Fibroblast of lung (primary cell): ENCODE data around the gene KRT33A. TPM values are rescaled to one million over a fixed set of nuclear protein-coding genes. Genes with fewer than 3 reads are reported as not detected.

Experiments
- DNase-seq, 2 donors: peaks; one replicate each; pipeline versions ENCODE4 v3.0.0 to v3.0.0-alpha.2; 2010; ENCODE audit warnings: low read depth in 2 of 2
- H2AFZ ChIP-seq: 2 replicates; pipeline ENCODE4 v1.5.1; 2012; ENCODE audit warnings: low read length, control low read depth, inconsistent platforms
- H3K27ac ChIP-seq: 2 replicates; pipeline ENCODE4 v1.5.1; 2011; ENCODE audit warnings: low read length, control low read depth; ENCODE audit not compliant: insufficient read depth
- H3K27me3 ChIP-seq: 2 replicates; pipeline ENCODE4 v1.5.1; 2011; ENCODE audit warnings: mild to moderate bottlenecking, low read length; ENCODE audit not compliant: control insufficient read depth, insufficient read depth
- H3K36me3 ChIP-seq: 2 replicates; pipeline ENCODE4 v1.5.1; 2011; ENCODE audit warnings: low read length; ENCODE audit not compliant: control insufficient read depth, insufficient read depth
- H3K4me1 ChIP-seq: 2 replicates; pipeline ENCODE4 v1.5.1; 2011; ENCODE audit warnings: low read length; ENCODE audit not compliant: control insufficient read depth, insufficient read depth; ENCODE audit errors: extremely low read depth
- H3K4me2 ChIP-seq: 2 replicates; pipeline ENCODE4 v1.5.1; 2011; ENCODE audit warnings: low read length, control low read depth; ENCODE audit not compliant: insufficient read depth; ENCODE audit errors: extremely low read depth
- H3K4me3 ChIP-seq, 4 experiments: fragments of 200-600 bp in 1 of 4; sonication (generic) in 1 of 4; replicated peaks in 1 of 4; 2 replicates each; pipeline ENCODE4 v1.5.1; 2011 to 2016; ENCODE audit warnings: low read length in 4 of 4, low read depth in 3 of 4, mild to moderate bottlenecking in 3 of 4, control low read depth in 2 of 4, inconsistent platforms in 1 of 4, mixed read lengths in 1 of 4; ENCODE audit not compliant: insufficient read depth in 1 of 4; ENCODE audit errors: control extremely low read depth in 1 of 4
- H3K79me2 ChIP-seq: 2 replicates; pipeline ENCODE4 v1.5.1; 2012; ENCODE audit warnings: mild to moderate bottlenecking, low read length, inconsistent platforms; ENCODE audit not compliant: control insufficient read depth, insufficient read depth
- H3K9ac ChIP-seq: 2 replicates; pipeline ENCODE4 v1.5.1; 2011; ENCODE audit warnings: mild to moderate bottlenecking, low read length, control low read depth; ENCODE audit not compliant: insufficient read depth
- H3K9me3 ChIP-seq: 2 replicates; pipeline ENCODE4 v1.5.1; 2012; ENCODE audit warnings: low read depth, low read length; ENCODE audit not compliant: control insufficient read depth, insufficient read depth
- H4K20me1 ChIP-seq: 2 replicates; pipeline ENCODE4 v1.5.1; 2011; ENCODE audit warnings: low read length; ENCODE audit not compliant: control insufficient read depth, insufficient read depth; ENCODE audit errors: extremely low read depth
- EZH2 ChIP-seq: IDR thresholded peaks from 2 replicates; pipeline ENCODE4 v1.5.1; 2012; ENCODE audit warnings: low read length, control low read depth, mild to moderate bottlenecking; ENCODE audit errors: missing control alignments
- polyA plus RNA-seq, 2 donors: library from polyadenylated mRNA; depleted of rRNA in 1 of 2; stranded (reverse) in 1 of 2; unstranded in 1 of 2; fragments of >200 nt; gene quantifications; 2 replicates each; pipeline ENCODE4 v1.2.1, GENCODE V29; 2011 to 2012; ENCODE audit warnings: missing spikeins in 1 of 2
- total RNA-seq: library from RNA; depleted of rRNA; stranded (reverse); fragments of >200 nt; gene quantifications from 2 replicates; pipeline ENCODE4 v1.2.1, GENCODE V29; 2014
- TF ChIP-seq, protein P1 (sequence below), 2 donors: IDR thresholded peaks in 1 of 2; conservative IDR thresholded peaks in 1 of 2; 1 replicate in 1 of 2; 2 replicates in 1 of 2; pipeline ENCODE4 v1.5.1; 2011 to 2012; ENCODE audit warnings: low read length in 2 of 2, control low read depth in 1 of 2, inconsistent platforms in 1 of 2, low read depth in 1 of 2, mild to moderate bottlenecking in 1 of 2

The KRT33A gene
- total and polyA plus RNA-seq, 2 donors (not counting 1 experiment from before 2014, with no cell fraction given): not detected

DNA sequence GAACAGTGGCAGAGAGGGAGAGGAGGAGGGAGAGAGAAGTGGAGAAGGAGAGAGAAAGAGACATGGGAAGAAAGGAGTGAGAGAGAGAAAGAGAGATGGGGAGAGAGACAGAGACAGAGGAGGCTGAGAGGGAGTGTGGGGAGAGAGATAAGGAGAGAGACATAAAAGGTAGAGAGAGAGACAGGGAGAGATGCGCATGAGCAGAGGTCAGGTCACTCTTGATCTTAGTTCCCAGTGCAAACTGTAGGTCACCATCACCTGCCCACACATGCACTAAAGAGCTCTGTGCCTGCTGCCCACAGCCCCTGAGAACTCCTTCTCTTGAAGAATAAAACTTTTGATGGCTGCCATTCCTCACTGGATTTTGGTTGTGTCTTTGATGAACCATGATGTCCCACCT is 14.9 kb downstream of the KRT33A start:
- no peak for DNase-seq
- Histone ChIP-seq H3K4me3 (no peak overlapping the region), H3K36me3 (no peaks in the 10 kb centered on the region), H3K27ac (no peak overlapping the region), H3K9ac (no peak overlapping the region), H3K79me2 (no peaks in the 10 kb centered on the region), H3K27me3 (peaks cover 5% of the 10 kb centered on the region), H2AFZ (no peak overlapping the region), H4K20me1 (no peaks in the 10 kb centered on the region), H3K4me2 (no peak overlapping the region), H3K9me3 (no peaks in the 10 kb centered on the region), H3K4me1 (no peaks in the 10 kb centered on the region)
- TF ChIP-seq, protein P1, sequence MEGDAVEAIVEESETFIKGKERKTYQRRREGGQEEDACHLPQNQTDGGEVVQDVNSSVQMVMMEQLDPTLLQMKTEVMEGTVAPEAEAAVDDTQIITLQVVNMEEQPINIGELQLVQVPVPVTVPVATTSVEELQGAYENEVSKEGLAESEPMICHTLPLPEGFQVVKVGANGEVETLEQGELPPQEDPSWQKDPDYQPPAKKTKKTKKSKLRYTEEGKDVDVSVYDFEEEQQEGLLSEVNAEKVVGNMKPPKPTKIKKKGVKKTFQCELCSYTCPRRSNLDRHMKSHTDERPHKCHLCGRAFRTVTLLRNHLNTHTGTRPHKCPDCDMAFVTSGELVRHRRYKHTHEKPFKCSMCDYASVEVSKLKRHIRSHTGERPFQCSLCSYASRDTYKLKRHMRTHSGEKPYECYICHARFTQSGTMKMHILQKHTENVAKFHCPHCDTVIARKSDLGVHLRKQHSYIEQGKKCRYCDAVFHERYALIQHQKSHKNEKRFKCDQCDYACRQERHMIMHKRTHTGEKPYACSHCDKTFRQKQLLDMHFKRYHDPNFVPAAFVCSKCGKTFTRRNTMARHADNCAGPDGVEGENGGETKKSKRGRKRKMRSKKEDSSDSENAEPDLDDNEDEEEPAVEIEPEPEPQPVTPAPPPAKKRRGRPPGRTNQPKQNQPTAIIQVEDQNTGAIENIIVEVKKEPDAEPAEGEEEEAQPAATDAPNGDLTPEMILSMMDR (conservative IDR thresholded peaks at IDR 0.05 in 1 of 2, IDR thresholded peaks at IDR 0.05 in 1 of 2; ENCODE audit: low read depth in 1 of 2, low read length in 2 of 2): no peak
- no peak for TF ChIP-seq EZH2

DNA sequence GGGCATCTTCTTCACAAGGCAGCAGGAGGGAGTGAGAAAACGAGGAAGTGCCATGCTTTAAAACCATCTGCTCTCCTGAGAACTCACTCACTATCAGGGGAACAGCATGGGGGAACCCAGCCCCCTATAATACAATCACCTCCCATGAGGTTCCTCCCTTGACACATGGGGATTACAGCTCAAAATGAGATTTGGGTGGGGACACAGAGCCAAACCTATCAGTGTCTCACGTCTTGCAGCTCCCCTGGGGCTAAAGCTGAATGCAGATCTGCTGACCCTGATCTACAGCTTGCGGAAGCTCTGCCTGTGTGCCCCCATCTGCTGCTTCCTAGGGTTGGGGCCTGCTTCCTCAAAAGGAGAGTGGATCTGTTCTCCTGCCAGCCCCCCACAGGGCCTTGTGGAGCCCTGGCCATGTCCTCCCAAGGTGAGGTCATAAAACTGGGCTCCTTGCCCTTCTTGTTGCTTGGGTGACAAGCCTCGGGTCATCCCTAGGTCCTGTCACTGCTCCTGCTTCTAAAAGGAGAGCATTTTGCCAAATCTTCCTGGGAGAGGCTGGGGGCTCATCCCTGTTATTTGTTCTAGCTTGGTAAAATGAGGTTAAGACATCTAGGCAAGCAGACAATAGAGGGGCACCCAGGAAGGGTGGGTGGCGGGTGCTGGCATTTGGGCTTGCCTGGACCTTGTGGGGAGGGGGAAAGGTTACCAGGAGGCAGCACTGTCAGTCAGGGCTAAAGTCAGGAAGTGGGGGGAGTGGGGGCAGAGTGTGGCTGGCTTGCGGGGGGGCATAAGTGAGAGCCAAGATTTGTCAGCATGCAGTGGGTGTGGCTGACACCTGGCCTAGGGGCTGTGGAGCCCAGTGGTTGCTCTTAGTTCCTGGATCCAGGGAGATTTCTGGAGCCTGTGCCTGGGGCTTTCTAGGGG is 16.0 kb downstream of the KRT33A start:
- no peak for DNase-seq
- H3K36me3 ChIP-seq: no peaks in the 10 kb centered on the region
- TF ChIP-seq, protein P1 (conservative IDR thresholded peaks at IDR 0.05 in 1 of 2, IDR thresholded peaks at IDR 0.05 in 1 of 2; ENCODE audit: low read depth in 1 of 2, low read length in 2 of 2): no peak
- TF ChIP-seq EZH2: no peak
- H3K9ac ChIP-seq: no peak overlapping the region
- H3K4me3 ChIP-seq: no peak overlapping the region
- no peaks in the 10 kb centered on the region for H4K20me1 ChIP-seq
- H3K79me2 ChIP-seq: no peaks in the 10 kb centered on the region
- H3K27ac ChIP-seq: no peak overlapping the region
- peaks cover 5% of the 10 kb centered on the region for H3K27me3 ChIP-seq
- H3K4me1 ChIP-seq: no peaks in the 10 kb centered on the region
- H2AFZ ChIP-seq: no peak overlapping the region
- H3K9me3 ChIP-seq: no peaks in the 10 kb centered on the region
- H3K4me2 ChIP-seq: no peak overlapping the region

DNA sequence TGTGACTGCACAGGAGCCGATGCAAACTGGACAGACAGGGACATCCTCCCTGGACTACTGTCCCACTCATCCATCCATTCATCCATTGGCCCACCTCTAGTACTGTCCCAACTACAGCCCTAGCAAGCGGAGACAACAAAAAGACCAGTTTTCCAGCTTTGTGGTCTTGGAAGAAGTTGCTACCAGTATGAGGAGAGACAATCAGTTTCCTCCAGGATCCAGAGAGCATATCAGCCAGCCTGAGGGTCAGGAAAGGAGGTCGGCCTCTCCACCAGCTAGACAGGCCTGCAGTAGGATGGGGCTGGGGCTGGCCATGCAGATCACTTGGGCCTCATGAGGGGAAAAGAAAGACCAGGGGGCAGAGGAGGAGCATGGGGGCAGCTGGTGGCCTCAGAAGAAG is 16.8 kb downstream of the KRT33A start:
- Histone ChIP-seq H3K4me2 (no peak overlapping the region), H3K36me3 (no peaks in the 10 kb centered on the region), H3K4me3 (no peak overlapping the region), H3K9ac (no peak overlapping the region), H3K27me3 (peaks cover 4% of the 10 kb centered on the region), H4K20me1 (no peaks in the 10 kb centered on the region), H3K4me1 (no peaks in the 10 kb centered on the region), H3K79me2 (no peaks in the 10 kb centered on the region), H3K9me3 (no peaks in the 10 kb centered on the region), H3K27ac (no peak overlapping the region), H2AFZ (no peak overlapping the region)
- DNase-seq: no peak
- TF ChIP-seq EZH2: no peak
- TF ChIP-seq, protein P1 (conservative IDR thresholded peaks at IDR 0.05 in 1 of 2, IDR thresholded peaks at IDR 0.05 in 1 of 2; ENCODE audit: low read depth in 1 of 2, low read length in 2 of 2): no peak
